Prostate gland (tissue), 2 donors: ENCODE measurements around the gene TMBIM6. TPM values are rescaled to one million over a fixed set of nuclear protein-coding genes. Genes with fewer than 3 reads are reported as not detected.

Experiments
- DNase-seq: peaks from one replicate; pipeline ENCODE4 v3.0.0-alpha.2; 2019; ENCODE audit warnings: low spot score
- H3K27ac ChIP-seq, 2 donors: fragments of 200-600 bp; sonication (generic); 2 replicates each; pipeline ENCODE4 v1.5.1; 2017 to 2019
- H3K27me3 ChIP-seq: fragments of 200-600 bp; sonication (generic); replicated peaks from 2 replicates; pipeline ENCODE4 v1.5.1; 2019; ENCODE audit not compliant: insufficient read depth
- H3K36me3 ChIP-seq, 2 donors: fragments of 200-600 bp; sonication (generic); 1 replicate in 1 of 2; 2 replicates in 1 of 2; pipeline versions ENCODE4 v1.5.1 to v1.8.1; 2017 to 2019
- H3K4me1 ChIP-seq: fragments of 200-600 bp; sonication (generic); replicated peaks from 2 replicates; pipeline ENCODE4 v1.5.1; 2019
- H3K4me3 ChIP-seq, 2 donors: fragments of 200-600 bp; sonication (generic); 2 replicates each; pipeline ENCODE4 v1.5.1; 2017 to 2019
- H3K9me3 ChIP-seq: fragments of 200-600 bp; sonication (generic); 2 replicates; pipeline ENCODE4 v1.5.1; 2017
- CTCF ChIP-seq, 4 experiments: fragments of 200-600 bp in 2 of 4; fragments of 450-650 bp in 2 of 4; sonication (generic) in 2 of 4; IDR thresholded peaks; 1 replicate in 3 of 4; 2 replicates in 1 of 4; pipeline ENCODE4 v1.5.1; 2016 to 2019; ENCODE audit warnings: antibody characterized with exemption in 4 of 4, mild to moderate bottlenecking in 2 of 4, moderate library complexity in 2 of 4
- POLR2A ChIP-seq: fragments of 450-650 bp; IDR thresholded peaks from one replicate; pipeline ENCODE4 v1.6.1; 2016; ENCODE audit warnings: antibody characterized with exemption, mild to moderate bottlenecking
- POLR2AphosphoS5 ChIP-seq: sonication (generic); formaldehyde crosslinking; IDR thresholded peaks from one replicate; pipeline ENCODE4 v1.6.1; 2017; ENCODE audit warnings: antibody characterized with exemption
- WGBS: methylation state at CpG from one replicate; pipeline ENCODE4 v1.1.5; 2018; 5-methylcytosine and 5-hydroxymethylcytosine counted together
- intact Hi-C: fragments of 100-400 bp; cut with DNase I; formaldehyde crosslinking; loops from one replicate; pipeline ENCODE4 v1.14.2; 2022
- total RNA-seq, 2 donors: library from RNA; depleted of rRNA; stranded (reverse); fragments of >200 nt; gene quantifications; one replicate each; pipeline ENCODE4 v1.1.0, GENCODE V29; 2016

TMBIM6 gene
- total RNA-seq, 2 donors from 2014 or later: 541 to 778 TPM

GRCh38 chr12:49703647-49704137, 37.7 kb upstream of the TMBIM6 start:
- Histone ChIP-seq H3K36me3 (no peaks in the 10 kb centered on the region), H3K9me3 (no peaks in the 10 kb centered on the region)
- intact Hi-C loops: no loop called here

GRCh38 chr12:49705479-49706134, 35.8 kb upstream of the TMBIM6 start:
- H3K4me1 ChIP-seq: no peaks in the 10 kb centered on the region
- H3K36me3 ChIP-seq: no peaks in the 10 kb centered on the region
- H3K4me3 ChIP-seq: peak overlapping the region in 1 of 2 donors; percentile 61
- intact Hi-C loops: loop anchor here (2.0 kb wide), 1 partner anchor 33 kb away; no protein-coding TSS in a partner anchor
- no peaks in the 10 kb centered on the region for H3K9me3 ChIP-seq
- TF ChIP-seq POLR2A: no peak
- H3K27me3 ChIP-seq: no peaks in the 10 kb centered on the region
- H3K27ac ChIP-seq: peak overlapping the region; percentile 69 to 73
- WGBS: 55% methylated on average over 10 of the region's 10 CpGs
- no peak for DNase-seq

More at GRCh38 chr12:49703647-49704137, 37.7 kb upstream of the TMBIM6 start:
- TF ChIP-seq CTCF (IDR thresholded peaks at IDR 0.05): no peak
- TF ChIP-seq POLR2AphosphoS5: no peak
- TF ChIP-seq POLR2A: no peak
- Histone ChIP-seq H3K27ac (no peak overlapping the region), H3K27me3 (no peaks in the 10 kb centered on the region), H3K4me3 (no peak overlapping the region), H3K4me1 (no peaks in the 10 kb centered on the region)
- DNase-seq: no peak
- 77% methylated on average over 3 of the region's 3 CpGs for WGBS

- WGBS: 2% methylated on average over 43 of the region's 43 CpGs
- Histone ChIP-seq H3K36me3 (no peaks in the 10 kb centered on the region), H3K27me3 (no peaks in the 10 kb centered on the region), H3K9me3 (no peaks in the 10 kb centered on the region), H3K4me1 (no peaks in the 10 kb centered on the region), H3K27ac (peak overlapping the region; percentile 69 to 73), H3K4me3 (peak overlapping the region; percentile 46 to 61)
- intact Hi-C loops: loop anchor here (1.0 to 2.0 kb wide), 2 partner anchors 34 to 62 kb away; no protein-coding TSS in a partner anchor
- TF ChIP-seq POLR2AphosphoS5: no peak
- TF ChIP-seq POLR2A: no peak
- no peak for TF ChIP-seq CTCF (IDR thresholded peaks at IDR 0.05)
- no peak for DNase-seq
Measured at GRCh38 chr12:49706351-49707127, 34.8 kb upstream of the TMBIM6 start.

GRCh38 chr12:49707128-49707811, 34.1 kb upstream of the TMBIM6 start, which contains the start of gene FMNL3:
TSS of gene FMNL3 (minus strand) at chr12:49707405. CDS start at chr12:49707180, 225 bp downstream.
- Histone ChIP-seq H3K9me3 (no peaks in the 10 kb centered on the region), H3K27ac (peak within 1 kb of the TSS; percentile 69 to 73), H3K4me1 (no peaks in the 10 kb centered on the region), H3K27me3 (no peaks in the 10 kb centered on the region), H3K4me3 (peak within 1 kb of the TSS; percentile 46 to 61), H3K36me3 (no peaks in the 10 kb centered on the region)
- TF ChIP-seq POLR2A (peak; percentile 29), POLR2AphosphoS5 (peak; percentile 81), CTCF (IDR thresholded peaks at IDR 0.05) (peak; percentile 97 to 100 (median 100))
- intact Hi-C loops: loop anchor here (1.0 to 2.0 kb wide), 2 partner anchors 34 to 63 kb away; no protein-coding TSS in a partner anchor
- under 1% methylated on average over 78 of the region's 93 CpGs for WGBS
- peak; percentile 96 for DNase-seq

GRCh38 chr12:49707812-49708147, 33.6 kb upstream of the TMBIM6 start:
- DNase-seq: no peak
- no peaks in the 10 kb centered on the region for H3K9me3 ChIP-seq
- H3K27ac ChIP-seq: no peak overlapping the region
- intact Hi-C loops: loop anchor here (1.0 to 2.0 kb wide), 2 partner anchors 35 to 63 kb away; no protein-coding TSS in a partner anchor
- H3K4me3 ChIP-seq: no peak overlapping the region
- no peaks in the 10 kb centered on the region for H3K27me3 ChIP-seq
- WGBS: 42% methylated on average over 11 of the region's 11 CpGs
- no peaks in the 10 kb centered on the region for H3K36me3 ChIP-seq
- TF ChIP-seq CTCF (IDR thresholded peaks at IDR 0.05) (no peak), POLR2AphosphoS5 (no peak), POLR2A (no peak)
- H3K4me1 ChIP-seq: no peaks in the 10 kb centered on the region
